ENCODE results near the gene KLRK1.
"Not testable (repeated sequence)": the region's sequence is repeated elsewhere in the genome, so short reads cannot be mapped to it uniquely, and the experiment has no call there.

KLRK1 gene

GRCh38 chr12:10389904-10390303 is at the start of gene KLRK1:
KLRK1 (minus strand) TSS chr12:10390041; CDS start chr12:10388810, 1,231 bp downstream.
- FAIRE-seq = no peak

- FAIRE-seq = not testable (repeated sequence)
Measured at GRCh38 chr12:10437601-10438000, 47.8 kb upstream of the KLRK1 start.

- FAIRE-seq = not testable (repeated sequence)
Measured at GRCh38 chr12:10435816-10436215, 46.0 kb upstream of the KLRK1 start, which contains the start of gene KLRC2. KLRC2 (minus strand) TSS chr12:10436010; CDS start chr12:10435986, 24 bp downstream.

GRCh38 chr12:10430623-10431022 is 40.8 kb upstream of the KLRK1 start:
- FAIRE-seq = not testable (repeated sequence)

GRCh38 chr12:10425938-10426337 is 36.1 kb upstream of the KLRK1 start:
- FAIRE-seq = not testable (repeated sequence)

- peak; percentile 61 for FAIRE-seq
Measured at GRCh38 chr12:10424260-10424899, 34.5 kb upstream of the KLRK1 start.

- FAIRE-seq = not testable (repeated sequence)
Measured at GRCh38 chr12:10422159-10422558, 32.3 kb upstream of the KLRK1 start.

GRCh38 chr12:10420334-10420733 is 30.5 kb upstream of the KLRK1 start, which contains the start of gene KLRC3:
KLRC3 (minus strand) TSS chr12:10420595; CDS start chr12:10420550, 45 bp downstream.
- FAIRE-seq = not testable (repeated sequence)

- no peak for FAIRE-seq
Measured at GRCh38 chr12:10409392-10409791, 19.6 kb upstream of the KLRK1 start, which contains the start of gene KLRC4. KLRC4 (minus strand) TSS chr12:10409757; CDS start chr12:10409575, 182 bp downstream.

- FAIRE-seq = no peak
Measured at GRCh38 chr12:10408842-10409241, 19.0 kb upstream of the KLRK1 start.

GRCh38 chr12:10406725-10407124 is 16.9 kb upstream of the KLRK1 start:
- no peak for FAIRE-seq

- no peak for FAIRE-seq
Measured at GRCh38 chr12:10405294-10405693, 15.5 kb upstream of the KLRK1 start.

GRCh38 chr12:10404798-10405197 is 15.0 kb upstream of the KLRK1 start:
- FAIRE-seq = no peak

GRCh38 chr12:10400829-10401228 is 11.0 kb upstream of the KLRK1 start:
- no peak for FAIRE-seq

- FAIRE-seq = no peak
Measured at GRCh38 chr12:10398168-10398567, 8.3 kb upstream of the KLRK1 start.

GRCh38 chr12:10397296-10397695 is 7.5 kb upstream of the KLRK1 start:
- FAIRE-seq = no peak

- not testable (repeated sequence) for FAIRE-seq
Measured at GRCh38 chr12:10396176-10396575, 6.3 kb upstream of the KLRK1 start.

- FAIRE-seq = no peak
Measured at GRCh38 chr12:10395390-10395998, 5.7 kb upstream of the KLRK1 start.

- not testable (repeated sequence) for FAIRE-seq
Measured at GRCh38 chr12:10394531-10395152, 4.8 kb upstream of the KLRK1 start.

GRCh38 chr12:10393291-10393690 is 3.5 kb upstream of the KLRK1 start:
- FAIRE-seq = no peak

- FAIRE-seq = no peak
Measured at GRCh38 chr12:10392394-10392930, 2.6 kb upstream of the KLRK1 start.

- not testable (repeated sequence) for FAIRE-seq
Measured at GRCh38 chr12:10390991-10391390, 1.1 kb upstream of the KLRK1 start.
